Neural cell (in vitro differentiated cells): ENCODE measurements around the gene CTNNBL1.

Experiments used
- EP300 ChIP-seq: fragments of 450-650 bp; conservative IDR thresholded peaks from 2 replicates; pipeline ENCODE4 v1.6.1; 2014; ENCODE audit warnings: antibody characterized with exemption, mild to moderate bottlenecking, moderate library complexity; ENCODE audit not compliant: poor library complexity, severe bottlenecking
- POLR2AphosphoS5 ChIP-seq: IDR thresholded peaks from 2 replicates; pipeline ENCODE4 v1.6.1; 2012
- SMC3 ChIP-seq: fragments of 450-650 bp; conservative IDR thresholded peaks from 2 replicates; pipeline ENCODE4 v1.6.1; 2014; ENCODE audit warnings: antibody characterized with exemption, mild to moderate bottlenecking, moderate library complexity; ENCODE audit not compliant: poor library complexity
- TAF1 ChIP-seq: IDR thresholded peaks from 2 replicates; pipeline ENCODE4 v1.6.1; 2012; ENCODE audit warnings: low read depth
- TF ChIP-seq, protein P1 (sequence below): fragments of 450-650 bp; IDR thresholded peaks from 2 replicates; pipeline ENCODE4 v1.5.1; 2014; ENCODE audit warnings: antibody characterized with exemption, mild to moderate bottlenecking, moderate library complexity; ENCODE audit not compliant: poor library complexity, severe bottlenecking
- TF ChIP-seq, protein P2 (sequence below): IDR thresholded peaks from 2 replicates; pipeline ENCODE4 v1.6.1; 2012; ENCODE audit warnings: borderline replicate concordance

DNA sequence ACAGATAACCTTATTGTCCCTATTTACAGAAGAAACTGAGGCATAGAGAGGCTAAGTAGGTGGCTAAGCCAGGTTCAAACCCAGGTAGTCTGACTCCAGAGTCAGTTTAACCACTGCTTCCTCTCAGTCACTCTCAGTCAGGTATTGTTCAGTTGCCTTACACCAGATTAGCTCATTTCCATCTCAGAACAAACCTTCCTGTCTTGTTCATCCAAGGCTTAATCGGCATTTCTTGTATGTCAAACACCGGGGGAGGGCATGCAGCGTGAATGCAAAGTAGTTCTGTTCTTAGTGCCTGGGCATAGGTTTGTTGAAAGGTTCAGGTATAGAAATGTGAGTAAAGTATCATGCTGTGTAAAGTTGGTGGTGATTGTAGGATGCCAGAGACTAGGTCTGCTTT is 51.7 kb downstream of the CTNNBL1 start:
- TF ChIP-seq SMC3: no peak
- TF ChIP-seq, protein P1, sequence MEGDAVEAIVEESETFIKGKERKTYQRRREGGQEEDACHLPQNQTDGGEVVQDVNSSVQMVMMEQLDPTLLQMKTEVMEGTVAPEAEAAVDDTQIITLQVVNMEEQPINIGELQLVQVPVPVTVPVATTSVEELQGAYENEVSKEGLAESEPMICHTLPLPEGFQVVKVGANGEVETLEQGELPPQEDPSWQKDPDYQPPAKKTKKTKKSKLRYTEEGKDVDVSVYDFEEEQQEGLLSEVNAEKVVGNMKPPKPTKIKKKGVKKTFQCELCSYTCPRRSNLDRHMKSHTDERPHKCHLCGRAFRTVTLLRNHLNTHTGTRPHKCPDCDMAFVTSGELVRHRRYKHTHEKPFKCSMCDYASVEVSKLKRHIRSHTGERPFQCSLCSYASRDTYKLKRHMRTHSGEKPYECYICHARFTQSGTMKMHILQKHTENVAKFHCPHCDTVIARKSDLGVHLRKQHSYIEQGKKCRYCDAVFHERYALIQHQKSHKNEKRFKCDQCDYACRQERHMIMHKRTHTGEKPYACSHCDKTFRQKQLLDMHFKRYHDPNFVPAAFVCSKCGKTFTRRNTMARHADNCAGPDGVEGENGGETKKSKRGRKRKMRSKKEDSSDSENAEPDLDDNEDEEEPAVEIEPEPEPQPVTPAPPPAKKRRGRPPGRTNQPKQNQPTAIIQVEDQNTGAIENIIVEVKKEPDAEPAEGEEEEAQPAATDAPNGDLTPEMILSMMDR: no peak
- TF ChIP-seq POLR2AphosphoS5: no peak
- no peak for TF ChIP-seq TAF1
- TF ChIP-seq, protein P2, sequence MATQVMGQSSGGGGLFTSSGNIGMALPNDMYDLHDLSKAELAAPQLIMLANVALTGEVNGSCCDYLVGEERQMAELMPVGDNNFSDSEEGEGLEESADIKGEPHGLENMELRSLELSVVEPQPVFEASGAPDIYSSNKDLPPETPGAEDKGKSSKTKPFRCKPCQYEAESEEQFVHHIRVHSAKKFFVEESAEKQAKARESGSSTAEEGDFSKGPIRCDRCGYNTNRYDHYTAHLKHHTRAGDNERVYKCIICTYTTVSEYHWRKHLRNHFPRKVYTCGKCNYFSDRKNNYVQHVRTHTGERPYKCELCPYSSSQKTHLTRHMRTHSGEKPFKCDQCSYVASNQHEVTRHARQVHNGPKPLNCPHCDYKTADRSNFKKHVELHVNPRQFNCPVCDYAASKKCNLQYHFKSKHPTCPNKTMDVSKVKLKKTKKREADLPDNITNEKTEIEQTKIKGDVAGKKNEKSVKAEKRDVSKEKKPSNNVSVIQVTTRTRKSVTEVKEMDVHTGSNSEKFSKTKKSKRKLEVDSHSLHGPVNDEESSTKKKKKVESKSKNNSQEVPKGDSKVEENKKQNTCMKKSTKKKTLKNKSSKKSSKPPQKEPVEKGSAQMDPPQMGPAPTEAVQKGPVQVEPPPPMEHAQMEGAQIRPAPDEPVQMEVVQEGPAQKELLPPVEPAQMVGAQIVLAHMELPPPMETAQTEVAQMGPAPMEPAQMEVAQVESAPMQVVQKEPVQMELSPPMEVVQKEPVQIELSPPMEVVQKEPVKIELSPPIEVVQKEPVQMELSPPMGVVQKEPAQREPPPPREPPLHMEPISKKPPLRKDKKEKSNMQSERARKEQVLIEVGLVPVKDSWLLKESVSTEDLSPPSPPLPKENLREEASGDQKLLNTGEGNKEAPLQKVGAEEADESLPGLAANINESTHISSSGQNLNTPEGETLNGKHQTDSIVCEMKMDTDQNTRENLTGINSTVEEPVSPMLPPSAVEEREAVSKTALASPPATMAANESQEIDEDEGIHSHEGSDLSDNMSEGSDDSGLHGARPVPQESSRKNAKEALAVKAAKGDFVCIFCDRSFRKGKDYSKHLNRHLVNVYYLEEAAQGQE: no peak
- peak; percentile 42 for TF ChIP-seq EP300
